Lung (tissue), 12 donors: ENCODE measurements around the gene ABHD16A. TPM values are rescaled to one million over a fixed set of nuclear protein-coding genes. Genes with fewer than 3 reads are reported as not detected.

ENCODE experiments used
- ATAC-seq: fragments of 200-7000 bp; cut with Tn5 transposase; one replicate; pipeline ENCODE4 v1.9.1; 2020; ENCODE audit warnings: moderate number of reproducible peaks; ENCODE audit not compliant: insufficient read depth, low FRiP score
- DNase-seq, 3 donors: peaks; one replicate each; pipeline ENCODE4 v3.0.0-alpha.2; 2013 to 2017
- H3K27ac ChIP-seq, 2 donors: one replicate each; pipeline ENCODE4 v1.5.1; 2013; ENCODE audit warnings: mild to moderate bottlenecking in 2 of 2, moderate library complexity in 2 of 2, control low read depth in 1 of 2, inconsistent platforms in 1 of 2, low read depth in 1 of 2, low read length in 1 of 2
- H3K27me3 ChIP-seq, 3 donors: one replicate each; pipeline ENCODE4 v1.5.1; 2013; ENCODE audit warnings: low read length in 2 of 3; ENCODE audit not compliant: control insufficient read depth in 3 of 3, insufficient read depth in 3 of 3
- H3K36me3 ChIP-seq, 4 donors: one replicate each; pipeline ENCODE4 v1.5.1; 2013; ENCODE audit warnings: low read length in 4 of 4, mild to moderate bottlenecking in 1 of 4, moderate library complexity in 1 of 4; ENCODE audit not compliant: control insufficient read depth in 4 of 4, insufficient read depth in 4 of 4
- H3K4me1 ChIP-seq, 5 donors: one replicate each; pipeline ENCODE4 v1.5.1; 2013; ENCODE audit warnings: low read length in 5 of 5, mild to moderate bottlenecking in 2 of 5, moderate library complexity in 1 of 5; ENCODE audit not compliant: control insufficient read depth in 5 of 5, insufficient read depth in 5 of 5
- H3K4me3 ChIP-seq: one replicate; pipeline ENCODE4 v1.5.1; 2013; ENCODE audit warnings: mild to moderate bottlenecking, control low read depth, moderate library complexity
- H3K9ac ChIP-seq, 2 donors: one replicate each; pipeline ENCODE4 v1.5.1; 2013; ENCODE audit warnings: low read length in 2 of 2, control low read depth in 1 of 2; ENCODE audit not compliant: insufficient read depth in 1 of 2
- H3K9me3 ChIP-seq, 4 donors: one replicate each; pipeline ENCODE4 v1.5.1; 2013; ENCODE audit warnings: low read length in 3 of 4, mild to moderate bottlenecking in 1 of 4, moderate library complexity in 1 of 4; ENCODE audit not compliant: control insufficient read depth in 4 of 4, insufficient read depth in 3 of 4
- WGBS, 2 donors: extraction: QIAGEN DNeasy Blood & Tissue Kit; methylation state at CpG; one replicate each; pipeline ENCODE4 v1.1.7; 2013; 5-methylcytosine and 5-hydroxymethylcytosine counted together
- polyA plus RNA-seq, 2 donors: library from polyadenylated mRNA; stranded (reverse); fragments of 200-250 nt; gene quantifications; one replicate each; pipeline ENCODE4 v1.2.1, GENCODE V29; 2013
- total RNA-seq, 2 donors: library from RNA; depleted of rRNA in 1 of 2; stranded (reverse); fragments of >200 nt in 1 of 2; gene quantifications; one replicate each; pipeline ENCODE4 v1.2.1, GENCODE V29; 2014 to 2021
- TF ChIP-seq, protein P1 (sequence below): IDR thresholded peaks from 2 replicates; pipeline ENCODE4 v1.5.1; 2012; ENCODE audit warnings: mild to moderate bottlenecking; ENCODE audit errors: control extremely low read depth, extremely low read depth
- donor health status: control.
- donor health status: control.
- donor health status: Bipolar disorder and iron deficiency.
- donor health status: healthy.
- donor health status: DM: yes; HTN: yes; CAD: no.

ABHD16A gene
- total and polyA plus RNA-seq, 4 donors: 30.6 to 68.6 (median 53.6) TPM

DNA sequence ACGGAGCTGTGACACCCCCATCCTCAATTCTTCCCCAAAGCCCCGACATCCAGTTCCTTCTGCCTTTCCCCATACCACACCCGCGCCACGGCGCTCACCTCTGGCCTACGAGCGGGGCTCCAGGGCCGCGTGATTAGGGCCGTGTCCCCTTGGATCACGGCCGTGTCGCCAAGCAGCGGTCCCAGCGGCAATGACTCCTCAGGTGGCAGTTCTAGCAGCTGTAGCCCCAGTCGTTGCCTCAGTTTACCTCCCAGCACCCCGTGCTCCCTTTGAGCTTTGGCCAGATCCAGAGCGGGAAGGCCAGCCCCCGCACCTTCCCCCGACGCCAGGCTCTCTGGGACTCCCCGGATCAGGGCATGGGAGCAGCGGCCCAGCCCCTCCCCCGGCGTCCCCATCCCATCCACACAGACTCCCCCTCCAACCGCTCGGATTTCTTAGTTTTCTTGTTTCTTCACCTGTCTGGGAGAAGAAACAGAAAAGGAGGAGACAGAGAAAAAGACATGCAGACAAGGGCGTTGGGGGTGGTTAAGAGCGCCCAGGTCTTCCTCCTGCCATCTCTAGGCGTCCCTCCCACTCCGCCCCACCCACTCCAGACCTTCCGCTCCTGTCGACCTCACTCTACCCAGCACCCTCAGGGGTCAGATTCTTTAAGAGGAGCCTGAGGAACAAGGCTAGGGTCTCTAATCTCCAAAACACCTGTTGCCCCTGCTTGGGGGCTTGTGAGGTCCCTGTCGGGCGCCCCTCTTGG, 25.8 kb upstream of the ABHD16A start, which contains the start of gene DDAH2:
Gene DDAH2 (minus strand): TSS at position 533 of the 748 bp plus-strand sequence. CDS start 138 bp downstream, at position 395.
- Histone ChIP-seq H3K9ac (peak within 1 kb of the TSS; percentile 70 to 78), H3K27me3 (no peaks in the 10 kb centered on the region), H3K4me1 (peaks cover 0 to 16% (median 7%) of the 10 kb centered on the region in 5 donors), H3K27ac (peak within 1 kb of the TSS; percentile 90 to 93), H3K9me3 (no peaks in the 10 kb centered on the region), H3K36me3 (peaks cover 7 to 43% (median 33%) of the 10 kb centered on the region in 4 donors), H3K4me3 (peak within 1 kb of the TSS; percentile 36)
- TF ChIP-seq, protein P1, sequence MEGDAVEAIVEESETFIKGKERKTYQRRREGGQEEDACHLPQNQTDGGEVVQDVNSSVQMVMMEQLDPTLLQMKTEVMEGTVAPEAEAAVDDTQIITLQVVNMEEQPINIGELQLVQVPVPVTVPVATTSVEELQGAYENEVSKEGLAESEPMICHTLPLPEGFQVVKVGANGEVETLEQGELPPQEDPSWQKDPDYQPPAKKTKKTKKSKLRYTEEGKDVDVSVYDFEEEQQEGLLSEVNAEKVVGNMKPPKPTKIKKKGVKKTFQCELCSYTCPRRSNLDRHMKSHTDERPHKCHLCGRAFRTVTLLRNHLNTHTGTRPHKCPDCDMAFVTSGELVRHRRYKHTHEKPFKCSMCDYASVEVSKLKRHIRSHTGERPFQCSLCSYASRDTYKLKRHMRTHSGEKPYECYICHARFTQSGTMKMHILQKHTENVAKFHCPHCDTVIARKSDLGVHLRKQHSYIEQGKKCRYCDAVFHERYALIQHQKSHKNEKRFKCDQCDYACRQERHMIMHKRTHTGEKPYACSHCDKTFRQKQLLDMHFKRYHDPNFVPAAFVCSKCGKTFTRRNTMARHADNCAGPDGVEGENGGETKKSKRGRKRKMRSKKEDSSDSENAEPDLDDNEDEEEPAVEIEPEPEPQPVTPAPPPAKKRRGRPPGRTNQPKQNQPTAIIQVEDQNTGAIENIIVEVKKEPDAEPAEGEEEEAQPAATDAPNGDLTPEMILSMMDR: no peak
- 18 to 32% methylated on average over 36 of the region's 36 CpGs for WGBS, 2 donors
- DNase-seq: no peak
- ATAC-seq: peak; percentile 19

DNA sequence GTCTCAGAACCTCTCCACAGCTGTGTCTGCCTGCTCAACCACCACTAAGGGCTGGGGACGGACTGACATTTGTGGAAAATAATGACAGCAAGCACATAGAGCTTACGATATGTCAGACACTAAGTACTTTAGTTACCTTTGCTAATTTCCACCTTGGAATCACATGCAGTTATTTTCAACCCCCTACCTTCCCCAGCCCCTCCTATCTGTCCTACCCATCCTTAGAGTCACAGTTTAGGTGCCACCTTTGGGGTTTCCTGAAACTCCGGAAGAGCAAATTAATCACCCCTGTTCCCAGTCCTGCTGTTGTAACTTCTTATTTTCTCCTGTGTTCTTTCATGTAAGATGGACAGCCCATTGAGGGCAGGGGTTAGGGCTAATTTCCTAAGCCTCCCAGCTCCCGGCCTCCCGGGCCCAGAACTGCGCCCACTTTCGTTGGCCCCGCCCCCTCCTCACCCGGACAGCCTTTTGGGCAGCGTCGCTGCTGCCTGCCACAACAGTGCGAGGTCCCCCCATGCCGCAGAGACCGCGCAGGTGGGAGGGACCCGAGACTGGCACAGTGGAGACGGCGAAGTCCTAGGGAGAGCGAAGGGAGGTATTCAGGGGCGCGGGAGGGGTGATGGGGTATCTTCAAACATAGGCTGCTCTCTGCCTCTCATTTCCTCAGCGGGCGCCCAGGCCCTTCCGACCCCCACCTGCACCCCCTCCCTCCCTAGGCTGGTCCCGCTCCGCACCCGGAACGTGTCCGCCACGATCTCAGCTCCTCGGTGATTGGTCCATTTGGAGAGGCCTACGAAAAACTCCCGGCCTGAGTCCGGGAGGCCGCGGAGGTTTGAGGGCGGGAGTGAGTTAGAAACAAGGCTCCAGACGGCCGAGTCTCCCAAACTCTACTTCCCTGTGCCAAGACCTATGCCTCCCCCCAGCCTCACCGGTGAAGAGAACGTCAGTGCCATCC, 24.9 kb upstream of the ABHD16A start:
- peak overlapping the region; percentile 36 for H3K4me3 ChIP-seq
- ATAC-seq (no peak), DNase-seq (no peak)
- H3K27me3 ChIP-seq: no peaks in the 10 kb centered on the region
- peak overlapping the region; percentile 36 to 41 for H3K9ac ChIP-seq
- peaks cover 0 to 16% (median 6%) of the 10 kb centered on the region in 5 donors for H3K4me1 ChIP-seq
- H3K9me3 ChIP-seq: no peaks in the 10 kb centered on the region
- H3K27ac ChIP-seq: peak overlapping the region in 1 of 2 donors; percentile 90
- TF ChIP-seq, protein P1: no peak
- WGBS, 2 donors: 75 to 77% methylated on average over 41 of the region's 41 CpGs
- peaks cover 5 to 35% (median 26%) of the 10 kb centered on the region in 4 donors for H3K36me3 ChIP-seq

DNA sequence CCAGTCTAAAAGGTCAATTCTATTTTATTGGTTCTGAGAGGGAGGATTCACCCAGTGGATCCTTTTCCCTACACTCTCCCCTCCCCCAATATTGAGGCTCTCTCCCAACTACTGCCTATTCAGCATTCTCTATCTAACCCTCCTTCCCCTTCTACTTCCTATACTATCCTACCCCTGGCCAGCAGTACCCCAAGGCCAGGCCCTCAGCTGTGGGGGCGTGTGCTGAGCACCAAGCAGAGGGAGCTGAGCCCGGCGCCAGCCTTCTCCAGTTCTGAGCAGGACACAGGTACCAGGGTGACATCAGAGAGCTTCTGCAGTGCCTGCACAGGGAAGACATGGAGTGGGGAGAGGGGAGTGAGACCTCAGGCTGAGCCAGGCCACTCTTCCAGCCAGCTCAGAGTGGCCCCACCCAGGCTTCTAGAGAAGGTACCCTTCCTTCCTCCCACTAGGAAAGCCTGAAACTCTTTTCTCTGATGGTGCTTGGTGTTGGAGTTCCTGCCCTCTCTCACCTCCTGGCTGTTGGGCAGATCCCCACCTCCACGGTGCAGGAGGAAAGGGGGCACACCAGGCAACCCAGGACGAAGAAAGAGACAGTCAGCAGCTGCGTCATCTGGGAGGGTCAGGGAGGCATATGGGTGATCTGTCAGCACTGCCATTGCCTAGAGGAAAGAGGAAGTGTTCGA, 24.1 kb upstream of the ABHD16A start:
- DNase-seq: no peak
- peaks cover 0 to 16% (median 6%) of the 10 kb centered on the region in 5 donors for H3K4me1 ChIP-seq
- TF ChIP-seq, protein P1: no peak
- peaks cover 5 to 34% (median 24%) of the 10 kb centered on the region in 4 donors for H3K36me3 ChIP-seq
- no peaks in the 10 kb centered on the region for H3K27me3 ChIP-seq
- WGBS, 2 donors: 54 to 58% methylated on average over 7 of the region's 7 CpGs
- no peak overlapping the region for H3K9ac ChIP-seq
- H3K27ac ChIP-seq: peak overlapping the region in 1 of 2 donors; percentile 80
- no peak overlapping the region for H3K4me3 ChIP-seq
- H3K9me3 ChIP-seq: no peaks in the 10 kb centered on the region
- no peak for ATAC-seq
